GM18909 (cell line): ENCODE measurements around the gene HOXB6.

ENCODE experiments used
- ATAC-seq: cut with Tn5 transposase; IDR thresholded peaks from one replicate; pipeline ENCODE4 v1.9.1; 2021; ENCODE audit warnings: mild to moderate bottlenecking; ENCODE audit not compliant: unreplicated experiment, poor library complexity

The HOXB6 gene

DNA sequence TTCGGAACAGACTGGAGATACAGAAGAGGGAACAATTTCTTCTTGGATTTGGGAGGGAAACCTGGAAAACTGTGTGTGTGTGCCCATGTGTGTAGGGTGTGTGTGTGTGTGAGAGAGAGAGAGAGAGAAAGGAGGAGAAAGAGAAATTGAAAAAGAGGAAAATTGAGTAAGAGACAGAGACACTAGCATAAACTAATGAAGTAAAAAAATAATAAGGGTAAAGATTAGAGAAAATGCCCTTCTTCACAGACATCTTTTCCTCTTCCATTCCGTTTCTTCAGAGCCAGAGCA, 46.0 kb downstream of the HOXB6 start:
- ATAC-seq: no peak

DNA sequence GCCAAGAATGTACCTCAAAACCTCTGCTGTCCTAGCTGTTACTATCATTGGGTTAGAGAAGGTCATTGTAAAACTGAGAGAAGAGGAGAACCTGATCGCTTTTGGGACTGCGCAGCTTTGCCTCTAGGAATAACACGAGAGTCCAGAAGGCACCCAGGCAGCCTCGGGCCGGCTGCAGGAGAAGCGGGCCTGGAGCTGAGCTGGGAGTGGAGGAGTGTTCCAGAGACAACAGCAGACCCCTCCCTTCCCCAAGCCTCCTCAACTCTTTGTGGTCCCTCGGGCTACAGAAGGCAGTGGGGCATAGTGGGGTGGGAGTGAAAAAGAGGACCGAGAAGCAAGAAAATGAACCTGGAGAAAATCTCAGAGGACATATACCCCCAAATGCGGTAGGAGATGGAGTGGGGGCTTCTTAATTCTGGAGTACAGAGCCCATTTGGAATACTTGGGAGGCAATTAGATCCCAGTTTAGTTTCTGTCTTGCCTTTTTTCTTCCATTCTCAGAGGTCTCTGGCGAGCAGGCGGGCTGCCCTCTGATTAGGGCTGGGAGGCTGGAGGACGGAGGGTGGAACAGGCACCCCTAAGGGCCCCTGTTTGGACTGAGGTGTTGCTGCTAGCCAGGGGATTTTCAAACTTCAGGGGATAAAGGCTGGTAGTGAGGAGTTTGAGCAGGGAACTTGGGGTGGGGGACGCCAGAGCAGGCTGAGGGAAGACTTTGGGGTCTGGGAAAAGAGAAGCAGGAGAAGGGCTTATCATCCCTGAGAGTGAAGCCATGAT, 46.5 kb downstream of the HOXB6 start:
- ATAC-seq: no peak

DNA sequence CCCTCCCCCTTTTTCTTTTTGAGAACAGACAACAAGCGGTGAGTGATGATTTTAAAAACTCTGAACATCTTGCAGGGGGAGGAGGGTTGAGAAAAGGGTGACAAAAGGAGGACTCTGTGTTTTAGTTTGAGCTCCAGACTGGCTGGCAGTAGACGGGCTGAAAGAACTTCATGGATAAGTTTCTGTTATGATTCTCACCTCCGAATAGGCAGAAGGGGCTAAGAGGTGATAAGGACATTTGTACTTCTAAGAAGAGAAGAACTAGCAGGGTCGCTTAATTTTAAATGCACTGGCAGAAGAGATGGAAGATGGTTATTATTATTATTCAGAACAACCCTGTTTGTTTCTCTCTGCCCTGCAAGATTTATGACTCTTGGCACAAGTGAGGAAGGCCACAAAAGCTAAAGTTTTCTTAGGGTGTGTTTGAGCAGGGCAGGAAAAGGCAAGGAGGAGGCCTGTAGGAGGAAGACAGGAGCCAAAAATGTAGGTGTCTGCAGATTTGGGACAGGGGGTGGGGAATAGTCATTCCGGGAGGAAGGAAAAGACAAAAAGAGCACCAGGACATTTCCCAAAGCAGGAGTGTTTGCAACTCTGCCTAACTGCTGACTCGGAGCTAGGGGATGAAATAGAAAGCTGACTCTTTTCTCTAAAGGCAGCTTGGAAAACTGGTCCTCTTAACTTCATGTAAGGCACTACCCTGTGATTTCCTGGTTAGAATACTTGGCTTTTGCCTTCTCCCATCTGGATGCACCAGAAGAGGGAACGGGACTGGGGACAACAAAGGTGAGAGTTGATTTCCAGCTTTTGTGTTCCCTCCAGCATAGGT, 48.0 kb downstream of the HOXB6 start:
- ATAC-seq: no peak

DNA sequence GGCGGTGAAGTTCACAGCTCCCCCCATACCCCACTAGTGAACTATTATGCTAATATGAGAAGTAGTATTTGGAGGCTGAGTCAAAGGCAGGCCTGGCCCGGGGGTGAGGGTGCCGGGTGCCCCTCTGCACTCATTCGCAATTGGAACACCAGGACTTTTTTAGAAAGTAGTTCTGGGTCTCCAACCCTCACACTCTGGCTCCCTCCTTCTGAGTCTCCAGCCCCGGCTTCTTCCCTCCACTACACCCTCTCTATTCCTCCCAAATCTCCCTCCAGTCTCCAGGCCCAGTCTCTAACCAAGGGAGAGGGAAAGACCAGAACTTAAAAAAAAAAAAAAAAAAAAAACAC, 48.6 kb downstream of the HOXB6 start:
- no peak for ATAC-seq

DNA sequence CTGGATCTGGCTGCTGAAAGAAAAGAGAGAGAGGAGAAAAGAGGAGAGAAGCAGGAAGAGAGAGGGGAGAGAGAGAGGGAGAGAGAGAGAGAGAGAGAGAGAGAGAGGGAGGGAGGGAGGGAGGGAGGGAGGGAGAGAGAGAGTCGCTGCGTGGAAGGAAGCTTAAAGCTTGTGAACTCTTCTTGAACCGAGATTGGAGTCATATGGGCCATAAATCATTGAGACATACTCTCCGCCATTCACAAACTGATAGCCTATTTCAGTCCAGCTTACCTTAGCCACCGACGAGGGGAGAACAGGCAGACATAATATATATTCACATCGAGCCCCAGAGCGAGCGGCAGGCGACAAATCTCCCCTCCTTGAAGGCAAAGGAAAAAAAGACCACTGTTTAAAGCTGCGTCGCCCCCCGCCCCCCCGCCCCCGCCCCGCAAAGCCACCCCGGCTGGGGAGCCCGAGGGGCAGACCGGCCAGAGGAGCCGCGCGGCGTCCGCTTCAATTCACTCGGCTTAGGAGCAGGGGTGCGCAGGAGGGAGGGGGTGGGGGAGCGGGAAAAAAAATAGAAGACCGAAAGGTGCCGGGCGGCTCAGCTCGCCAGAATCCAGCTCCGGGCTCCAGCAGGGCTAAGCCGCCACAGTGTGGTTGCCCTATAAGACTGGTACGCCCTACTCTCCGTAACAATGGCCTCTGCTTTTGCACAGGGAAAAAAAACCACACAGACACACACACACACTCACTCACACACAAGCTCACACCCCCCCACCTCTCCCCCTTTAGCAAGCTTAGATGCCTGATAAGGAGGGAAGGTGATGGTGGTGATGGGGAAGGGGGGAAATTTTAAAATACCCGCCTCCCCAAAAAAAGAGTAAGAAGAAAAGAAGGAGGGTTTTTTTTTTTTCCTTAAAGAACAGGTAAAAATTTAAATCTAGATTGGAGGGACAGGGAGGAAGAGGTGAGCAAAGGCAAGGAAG, 49.2 kb downstream of the HOXB6 start:
- no peak for ATAC-seq

DNA sequence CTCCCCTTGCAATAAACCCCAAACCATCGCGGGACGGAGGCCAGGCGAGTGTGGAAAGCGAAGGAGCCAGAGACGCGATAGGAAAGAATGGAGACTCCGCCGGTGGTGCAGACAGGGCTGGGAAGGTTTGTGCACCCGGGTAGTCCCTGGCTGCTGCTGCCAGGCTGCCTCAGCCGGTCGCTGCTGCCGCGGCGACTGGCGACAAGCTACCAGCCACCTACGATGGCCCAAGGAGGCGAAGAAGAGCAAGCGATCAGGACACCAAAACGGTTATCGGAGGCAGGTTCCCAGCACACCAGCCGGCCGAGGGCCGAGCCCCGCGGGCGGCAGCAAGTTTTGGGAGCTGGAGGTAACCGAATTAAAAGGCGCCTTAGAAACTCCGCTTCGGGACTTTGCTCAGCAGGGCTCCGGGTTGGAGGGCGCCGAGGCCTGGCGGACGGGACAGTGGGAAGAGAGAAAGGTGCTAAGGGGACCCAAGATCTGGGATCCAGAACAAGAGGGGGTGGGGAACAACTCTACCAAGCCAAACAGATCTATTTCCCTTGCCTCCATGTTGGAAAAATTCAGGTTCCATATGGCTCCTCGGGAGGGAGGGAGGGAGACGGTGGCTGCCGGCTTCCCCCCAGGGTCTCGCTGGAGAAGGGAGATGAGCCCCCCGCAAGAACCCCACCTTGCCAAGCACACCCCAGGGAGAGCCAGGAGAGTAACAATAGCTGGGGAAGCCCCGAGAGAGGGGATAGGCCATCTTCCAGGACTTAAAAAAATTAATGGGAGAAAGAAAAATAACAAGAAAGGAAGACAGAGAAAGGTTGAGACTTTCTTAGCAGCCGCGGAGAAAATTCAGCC, 50.2 kb downstream of the HOXB6 start:
- no peak for ATAC-seq

DNA sequence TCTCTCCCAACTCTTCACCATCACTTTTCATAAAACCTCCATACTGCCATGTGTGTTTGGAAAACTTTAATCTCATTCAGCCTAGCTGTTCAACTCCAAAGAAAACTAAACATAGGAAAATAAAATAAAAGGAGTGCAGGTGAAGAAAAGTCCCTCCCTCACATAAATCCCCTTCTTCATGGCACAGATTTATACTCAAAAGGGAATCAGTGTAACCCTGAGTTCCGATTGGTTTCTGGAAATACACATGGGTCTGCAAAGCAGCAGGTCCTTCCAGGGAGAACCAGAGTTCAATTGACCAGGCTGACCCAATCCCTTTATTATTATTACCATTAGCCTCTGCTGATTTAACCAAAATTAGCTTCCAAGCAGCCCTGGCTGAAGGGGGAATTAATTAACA, 51.0 kb downstream of the HOXB6 start:
- ATAC-seq: no peak

DNA sequence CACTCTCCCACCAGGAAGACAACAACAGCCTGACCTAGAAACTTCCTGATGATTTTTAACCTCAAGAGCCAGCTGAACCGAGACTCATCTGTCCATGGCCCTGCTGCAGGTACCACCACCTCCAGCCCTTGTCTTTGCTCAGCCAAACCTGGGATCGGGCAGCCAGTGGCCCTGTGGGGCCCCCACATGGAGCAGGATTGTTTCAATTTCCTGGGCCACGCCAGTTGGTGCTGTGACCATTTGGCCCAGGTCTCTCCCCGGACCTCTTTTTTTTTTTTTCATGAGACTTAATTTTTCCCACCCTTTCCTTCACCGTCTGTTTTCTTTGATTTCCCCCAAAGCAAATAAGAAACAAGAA, 51.6 kb downstream of the HOXB6 start:
- no peak for ATAC-seq

DNA sequence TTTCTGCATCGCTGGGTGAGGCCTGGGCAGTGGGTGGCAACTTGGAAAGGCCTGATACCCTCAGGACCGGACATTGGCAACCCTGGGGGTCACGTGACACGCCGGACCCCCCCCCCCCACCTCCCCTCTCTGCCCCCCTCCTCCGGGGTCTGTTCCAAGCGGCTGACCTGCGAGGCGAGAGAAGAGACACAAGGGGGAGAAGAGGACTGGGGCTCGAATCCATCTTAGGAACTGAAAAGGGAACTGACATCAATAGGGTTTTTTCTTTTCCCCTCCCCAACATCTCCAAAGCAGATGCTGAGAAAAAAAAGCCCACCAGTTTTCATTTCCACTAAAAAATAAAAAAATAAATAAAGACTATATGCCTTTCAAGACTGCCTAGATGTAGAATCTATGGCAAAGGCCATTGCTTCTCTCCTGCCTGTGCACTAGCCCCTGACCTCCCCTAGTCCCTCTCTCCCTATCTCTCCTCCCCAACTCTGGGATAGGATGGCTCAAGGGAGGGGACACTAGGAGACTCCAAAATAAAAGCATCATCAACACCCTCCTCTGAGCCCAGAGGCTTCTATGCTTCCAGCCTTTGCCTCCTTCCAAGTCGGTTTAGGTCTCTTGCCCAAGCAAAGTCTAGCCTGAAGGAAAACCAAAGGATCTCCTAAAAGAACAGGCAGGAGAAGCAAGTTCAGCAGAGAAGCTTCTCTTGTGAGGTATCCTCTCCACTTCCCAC, 52.2 kb downstream of the HOXB6 start:
- no peak for ATAC-seq

DNA sequence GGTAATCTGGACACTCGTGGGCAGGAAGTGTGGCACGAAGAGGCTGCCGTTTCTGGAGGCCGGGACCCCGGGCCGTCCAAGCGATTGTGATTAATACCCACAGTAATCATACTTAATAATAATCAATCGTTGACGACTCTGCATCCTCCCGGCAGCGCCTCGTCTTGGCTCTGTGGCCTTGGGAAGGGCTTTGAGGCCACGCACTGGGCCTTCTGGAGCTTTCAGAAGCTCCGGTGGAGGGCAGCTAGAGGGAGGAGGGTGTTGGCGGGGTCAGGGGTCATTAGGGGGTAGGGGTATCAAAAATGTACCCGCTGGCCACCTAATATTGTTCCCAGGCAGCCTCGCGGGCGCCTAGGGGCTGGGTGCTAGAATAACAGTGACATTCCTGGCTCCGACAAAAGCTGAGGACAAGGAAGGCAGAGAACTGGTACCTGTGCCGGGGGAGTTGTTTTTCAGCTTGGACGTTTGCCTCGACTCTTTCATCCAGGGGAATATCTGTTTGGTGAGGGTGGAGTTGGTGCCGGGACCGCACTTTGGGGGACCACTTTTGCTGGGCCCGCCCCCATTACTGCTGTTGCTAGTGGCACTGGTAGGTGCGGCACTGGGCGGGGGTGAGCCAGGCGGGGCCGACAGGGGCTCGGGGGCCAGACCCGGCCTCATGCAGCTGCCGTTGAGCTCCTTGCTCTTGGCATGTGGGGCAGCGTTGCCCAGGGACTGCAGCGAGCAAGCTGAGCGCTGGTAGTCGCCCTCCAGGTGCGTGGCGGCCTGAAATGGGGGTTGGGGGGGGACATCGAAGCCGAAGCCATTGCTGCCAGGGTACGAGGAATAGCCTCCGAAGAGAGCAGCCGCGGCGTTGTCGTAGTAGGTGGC, 53.0 kb downstream of the HOXB6 start:
- ATAC-seq: no peak

DNA sequence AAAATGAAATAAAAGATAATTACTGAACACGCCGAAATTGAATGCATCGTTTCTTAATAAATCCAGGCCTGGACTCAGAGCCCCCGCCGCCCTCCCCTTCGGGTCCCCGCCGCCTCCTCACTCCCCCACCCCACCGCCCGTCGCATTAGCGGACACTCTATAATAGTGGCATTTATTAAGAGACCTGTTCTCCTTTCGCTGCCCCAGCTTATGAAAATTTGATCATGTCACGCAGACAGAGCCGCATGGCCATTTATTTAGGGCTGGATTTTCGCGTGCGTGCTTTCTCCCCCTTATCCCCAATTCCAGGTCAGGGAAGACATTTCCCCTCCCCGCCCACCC, 53.6 kb downstream of the HOXB6 start:
- ATAC-seq: no peak

DNA sequence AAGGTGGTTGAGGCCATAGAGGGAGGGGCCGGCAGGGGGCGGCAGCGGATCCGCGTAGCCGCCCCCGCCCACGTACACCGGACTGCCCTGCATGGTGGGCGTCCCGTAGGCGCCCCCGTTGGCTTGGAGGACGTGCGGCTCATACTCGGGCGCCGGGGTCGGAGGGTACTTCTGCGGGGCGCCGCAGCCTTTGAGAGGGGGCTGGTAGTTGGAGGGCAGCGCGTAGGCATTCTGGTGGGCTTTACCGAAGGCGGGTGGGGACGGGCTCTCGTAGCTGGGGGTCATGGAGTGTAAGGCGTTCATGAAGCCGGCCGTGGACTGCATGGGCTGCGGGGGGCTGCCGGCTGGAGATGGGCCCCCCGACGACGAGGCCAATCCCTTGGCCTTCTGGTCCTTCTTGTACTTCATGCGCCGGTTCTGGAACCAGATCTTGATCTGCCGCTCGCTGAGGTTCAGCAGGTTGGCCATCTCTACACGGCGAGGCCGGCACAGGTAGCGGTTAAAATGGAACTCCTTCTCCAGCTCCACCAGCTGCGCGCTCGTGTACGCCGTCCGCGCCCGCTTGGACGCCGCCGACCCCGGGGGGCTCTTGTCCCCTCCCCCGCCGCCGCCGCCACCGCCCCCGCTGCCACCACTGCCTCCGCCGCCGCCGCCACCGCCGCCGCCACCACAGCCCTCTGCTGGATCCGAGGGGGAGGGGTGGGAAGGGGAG, 54.1 kb downstream of the HOXB6 start:
- no peak for ATAC-seq

DNA sequence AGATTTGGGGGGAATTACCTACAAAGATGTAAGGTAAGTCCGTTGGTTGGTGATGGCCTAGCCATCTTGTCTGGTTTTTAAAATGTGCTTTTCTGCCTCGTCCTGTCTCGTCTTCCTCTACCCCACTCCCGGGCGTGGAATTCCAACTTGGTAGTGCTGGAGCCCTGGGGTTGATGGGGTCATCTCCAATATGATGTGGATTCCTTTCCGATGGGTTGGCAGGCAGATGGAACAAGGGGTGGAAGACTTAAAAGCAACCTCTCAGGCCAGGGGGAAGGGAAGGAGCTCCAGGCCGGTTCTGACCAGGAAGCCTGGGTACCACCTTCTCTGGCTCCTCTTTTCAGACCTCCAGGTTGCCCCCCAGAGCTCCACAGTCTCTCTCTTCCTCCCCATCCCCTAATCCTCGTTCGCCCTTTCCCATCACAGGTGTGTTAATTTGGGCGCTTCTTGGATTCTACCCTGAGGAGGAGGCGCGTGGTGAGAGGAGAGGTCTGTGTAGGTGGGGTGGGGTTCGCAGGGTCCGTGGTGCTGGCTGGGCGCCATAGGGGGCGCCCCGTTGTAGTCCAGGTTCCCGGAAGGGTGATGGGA, 54.8 kb downstream of the HOXB6 start:
- ATAC-seq: no peak

DNA sequence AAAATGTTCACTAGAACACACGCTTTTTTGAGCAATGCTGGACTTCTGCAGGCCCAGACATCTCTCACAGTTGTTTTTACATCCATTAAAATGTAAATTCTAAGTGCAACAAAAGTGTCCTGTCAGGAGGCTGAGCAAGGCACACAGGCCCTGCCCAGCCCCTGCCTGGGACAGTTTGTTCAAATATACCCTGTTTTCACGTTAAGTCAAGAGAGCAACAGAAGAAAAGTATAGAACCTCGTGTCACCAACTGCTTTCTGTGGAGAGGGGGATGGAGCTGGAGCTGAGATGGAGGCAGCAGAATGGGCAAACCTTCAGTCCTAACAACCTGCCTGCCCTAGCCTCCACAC, 55.5 kb downstream of the HOXB6 start:
- no peak for ATAC-seq

DNA sequence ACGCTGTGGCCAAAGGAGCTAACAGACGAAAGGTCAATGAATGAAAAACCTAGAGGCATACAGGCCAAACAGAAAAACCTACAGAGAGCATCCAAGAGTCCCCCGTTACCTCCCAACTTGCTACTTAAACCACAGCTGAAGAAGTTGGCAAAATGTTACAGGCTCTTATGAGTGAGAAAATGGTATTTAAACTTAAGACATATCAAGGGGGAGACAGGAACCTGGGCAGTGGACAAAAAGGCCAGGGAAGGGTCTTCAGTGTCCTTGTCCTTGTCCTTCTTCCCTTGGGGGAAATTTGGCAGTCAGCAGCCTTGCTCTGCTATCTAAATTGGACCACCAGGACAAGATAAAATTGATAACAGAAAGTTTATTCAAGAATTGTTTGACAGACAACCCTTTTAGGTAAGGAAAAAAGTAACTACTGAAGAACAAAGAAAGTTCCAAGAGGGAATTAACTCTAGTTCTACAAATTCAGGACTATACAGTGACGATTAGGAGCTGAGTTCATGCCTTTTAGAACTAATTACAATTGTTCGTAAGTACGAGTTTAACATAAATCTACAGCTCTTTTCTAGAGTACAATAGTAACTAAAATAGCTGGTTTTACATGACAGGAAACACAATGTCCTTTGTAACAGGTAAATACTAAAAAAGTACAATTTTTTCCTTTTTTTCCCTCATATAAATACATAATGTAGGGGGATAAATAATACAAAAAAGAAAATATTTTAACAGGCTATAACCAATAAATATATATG, 56.1 kb downstream of the HOXB6 start:
- ATAC-seq: no peak

DNA sequence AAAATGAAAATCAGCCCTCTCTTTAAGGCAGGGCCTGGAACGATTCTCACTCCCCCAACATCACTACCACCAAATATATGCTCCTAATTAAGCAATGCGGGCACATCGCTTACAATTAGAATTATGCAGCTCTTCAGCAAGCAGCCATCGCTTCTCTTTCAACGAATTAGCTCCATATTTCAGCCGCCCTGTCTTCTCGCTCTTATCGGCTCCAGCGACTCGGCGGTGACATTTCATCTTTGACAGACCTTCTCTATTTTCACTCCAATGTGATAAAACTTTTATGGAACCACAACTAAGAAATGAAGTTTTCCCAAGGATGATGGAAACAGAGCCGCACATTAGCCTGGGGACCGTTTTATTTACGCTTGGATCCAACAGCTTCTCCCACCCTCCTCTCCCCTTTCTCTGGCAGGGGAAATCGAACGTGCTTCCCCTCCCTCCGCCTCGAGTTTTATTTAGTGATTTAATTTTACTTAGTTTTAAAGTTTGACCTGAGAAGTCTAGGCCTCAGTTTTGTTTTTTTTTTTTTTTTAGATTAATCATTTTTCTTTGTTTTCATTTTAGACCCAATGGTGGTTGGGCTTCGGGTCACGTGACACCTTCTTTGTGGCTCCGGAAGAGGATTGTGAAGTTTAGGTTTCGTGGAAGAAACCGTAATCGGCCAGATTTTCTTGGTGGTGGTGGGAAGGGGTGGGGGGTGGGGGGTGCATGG, 56.8 kb downstream of the HOXB6 start:
- ATAC-seq: no peak
